GM23338 (cell line): Measurements from ENCODE around the gene ATP12A.
A peak's percentile ranks its signal among the peaks of the same experiment; 100 is the strongest.

Experiments used
- CTCF ChIP-seq, 2 experiments: fragments of 200-600 bp in 1 of 2; sonication (generic) in 1 of 2; conservative IDR thresholded peaks; 2 replicates each; pipeline versions ENCODE4 v1.5.1 to v1.6.1; 2016 to 2017; ENCODE audit warnings: antibody characterized with exemption in 2 of 2, low read depth in 2 of 2, mild to moderate bottlenecking in 2 of 2, moderate library complexity in 1 of 2
- EZH2 ChIP-seq: fragments of 200-600 bp; sonication (generic); IDR thresholded peaks from one replicate; pipeline ENCODE4 v1.8.0; 2017; ENCODE audit warnings: antibody characterized with exemption, mild to moderate bottlenecking, low read depth; ENCODE audit not compliant: unreplicated experiment
- POLR2AphosphoS5 ChIP-seq: IDR thresholded peaks from 2 replicates; pipeline ENCODE4 v1.6.1; 2016; ENCODE audit warnings: antibody characterized with exemption, low read depth
- ZNF331 ChIP-seq: fragments of 250-450 bp; sonication (Bioruptor Pico); IDR thresholded peaks from 2 replicates; pipeline ENCODE4 v1.5.0; 2020; ENCODE audit warnings: low read depth, mild to moderate bottlenecking, moderate library complexity

DNA sequence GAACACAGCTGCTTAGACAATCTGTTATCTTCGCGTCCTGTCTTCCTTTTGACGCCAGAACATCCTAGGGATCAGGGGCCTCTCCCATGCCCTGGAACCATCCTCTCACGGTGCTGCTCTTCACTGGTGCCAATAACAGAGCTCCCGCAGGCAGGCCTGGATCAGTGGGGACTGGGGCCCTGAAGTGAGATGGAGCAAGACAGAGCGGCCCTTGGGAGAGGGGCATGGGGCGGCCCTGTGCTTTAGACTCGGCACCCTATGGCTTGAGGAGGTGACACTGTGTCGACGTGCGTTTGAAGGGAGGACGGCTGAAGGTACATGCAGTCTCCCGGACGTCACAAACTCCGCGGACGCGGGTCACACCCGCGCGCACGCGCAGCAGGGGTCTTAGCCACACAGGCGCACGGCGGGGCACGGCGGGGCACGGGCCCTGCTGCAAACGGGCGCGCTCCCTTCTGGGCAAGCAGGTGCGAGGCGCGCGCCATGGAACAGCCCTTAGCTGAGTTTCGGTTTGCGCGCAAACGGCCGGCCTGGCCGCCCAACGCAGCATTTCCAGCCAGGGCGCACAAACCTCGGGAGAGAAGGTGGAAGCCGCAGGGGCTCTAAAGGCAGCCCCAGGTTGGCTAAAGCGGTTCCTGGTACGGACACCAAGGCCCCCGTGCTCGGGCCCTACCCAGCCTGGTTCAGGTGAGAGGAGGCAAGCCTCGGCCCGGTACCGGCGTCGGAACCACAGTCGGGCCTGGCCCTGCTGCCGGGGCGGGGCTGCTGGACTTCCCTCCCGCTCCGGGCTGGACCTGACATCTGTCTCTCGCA is 67.2 kb downstream of the ATP12A start:
- TF ChIP-seq POLR2AphosphoS5, result no peak
- no peak for TF ChIP-seq CTCF (conservative IDR thresholded peaks at IDR 0.05; ENCODE audit: low read depth in 2 of 2)
- peak; percentile 77 for TF ChIP-seq EZH2
- no peak for TF ChIP-seq ZNF331
